Activated CD4-positive, alpha-beta T cell treated with anti-CD3 and anti-CD28 coated beads, Interleukin-10, Interleukin-2, amounts not matched to agents 100 ng/mL and 50 ng/mL, durations not matched to agents 16 hours and 8 hours (primary cell): ENCODE results near the gene OR2S2.
"Not testable (repeated sequence)": the region's sequence is repeated elsewhere in the genome, so short reads cannot be mapped to it uniquely, and the experiment has no call there.

Source experiments
- DNase-seq: peaks from one replicate; pipeline ENCODE4 v3.0.0-alpha.2; 2020

OR2S2 gene

GRCh38 chr9:35958104-35958837 is at the start of gene OR2S2:
Gene OR2S2 (minus strand): TSS chr9:35958154. CDS start chr9:35958098, 56 bp downstream.
- DNase-seq = no peak

GRCh38 chr9:36007316-36007708 is 49.4 kb upstream of the OR2S2 start:
- DNase-seq = peak; percentile 49

- DNase-seq = no peak
Observed at GRCh38 chr9:36006549-36007315, 48.8 kb upstream of the OR2S2 start.

- DNase-seq = no peak
Observed at GRCh38 chr9:36005891-36006290, 47.9 kb upstream of the OR2S2 start.

- DNase-seq = no peak
Observed at GRCh38 chr9:35998333-35998732, 40.4 kb upstream of the OR2S2 start.

GRCh38 chr9:35997016-35997415 is 39.1 kb upstream of the OR2S2 start:
- not testable (repeated sequence) for DNase-seq

- DNase-seq = no peak
Observed at GRCh38 chr9:35996358-35996970, 38.5 kb upstream of the OR2S2 start.

GRCh38 chr9:35994959-35995358 is 37.0 kb upstream of the OR2S2 start:
- no peak for DNase-seq

- DNase-seq = no peak
Observed at GRCh38 chr9:35993976-35994720, 36.2 kb upstream of the OR2S2 start.

GRCh38 chr9:35993136-35993535 is 35.2 kb upstream of the OR2S2 start:
- DNase-seq = not testable (repeated sequence)

- DNase-seq = no peak
Observed at GRCh38 chr9:35990155-35990554, 32.2 kb upstream of the OR2S2 start.

- DNase-seq = no peak
Observed at GRCh38 chr9:35984021-35984420, 26.1 kb upstream of the OR2S2 start.

GRCh38 chr9:35981699-35982098 is 23.7 kb upstream of the OR2S2 start:
- DNase-seq = no peak

- no peak for DNase-seq
Observed at GRCh38 chr9:35980289-35981011, 22.5 kb upstream of the OR2S2 start.

- no peak for DNase-seq
Observed at GRCh38 chr9:35978792-35979191, 20.8 kb upstream of the OR2S2 start.

GRCh38 chr9:35976726-35977125 is 18.8 kb upstream of the OR2S2 start:
- no peak for DNase-seq

GRCh38 chr9:35974800-35975199 is 16.8 kb upstream of the OR2S2 start:
- DNase-seq = no peak

- DNase-seq = peak; percentile 9
Observed at GRCh38 chr9:35972093-35972492, 14.1 kb upstream of the OR2S2 start.

- no peak for DNase-seq
Observed at GRCh38 chr9:35967042-35967441, 9.1 kb upstream of the OR2S2 start.

- no peak for DNase-seq
Observed at GRCh38 chr9:35966433-35966832, 8.5 kb upstream of the OR2S2 start.

GRCh38 chr9:35965011-35965410 is 7.1 kb upstream of the OR2S2 start:
- DNase-seq = no peak

- DNase-seq = no peak
Observed at GRCh38 chr9:35962126-35962906, 4.4 kb upstream of the OR2S2 start.
